ENCODE results near the gene FAM168A. TPM values are rescaled to one million over a fixed set of nuclear protein-coding genes. Genes with fewer than 3 reads are reported as not detected.

Gene FAM168A
- total RNA-seq, 1 experiment from 2014 or later = 21.1 TPM

GRCh38 chr11:73366953-73367352 lies 231.0 kb downstream of the FAM168A start:
- Mint-ChIP-seq H3K9me3 (no peaks in the 10 kb centered on the region), H3K4me3 (no peak overlapping the region)

More at GRCh38 chr11:73366953-73367352, 231.0 kb downstream of the FAM168A start:
- Histone ChIP-seq H3K27me3 (ENCODE audit: insufficient read depth, low read length) (no peaks in the 10 kb centered on the region), H2AK5ac (ENCODE audit: insufficient read length, low read length) (no peak overlapping the region), H4K20me1 (ENCODE audit: control insufficient read depth, insufficient read depth, insufficient read length) (no peaks in the 10 kb centered on the region), H3K27ac (ENCODE audit: insufficient read length, low read depth, low read length) (no peak overlapping the region), H3K23ac (ENCODE audit: insufficient read length, low read depth, low read length) (no peak overlapping the region), H3K4ac (ENCODE audit: low read depth, low read length) (no peak overlapping the region), H4K8ac (replicated peaks; ENCODE audit: insufficient read length, low read depth, low read length) (no peak overlapping the region), H2BK5ac (ENCODE audit: insufficient read length, low read length) (no peak overlapping the region), H2BK120ac (ENCODE audit: low read depth, low read length, poor library complexity, severe bottlenecking) (no peak overlapping the region), H3K4me2 (ENCODE audit: insufficient read depth, insufficient read length, low read length) (no peak overlapping the region), H2BK20ac (ENCODE audit: low read depth, low read length, poor library complexity, severe bottlenecking) (no peak overlapping the region), H3K56ac (ENCODE audit: insufficient read length, low read depth, low read length) (no peak overlapping the region), H2BK12ac (ENCODE audit: insufficient read length, low read depth, low read length) (no peak overlapping the region), H3K9ac (ENCODE audit: extremely low read depth, insufficient read length, low read length) (no peak overlapping the region), H3K79me2 (ENCODE audit: insufficient read depth, low read length) (no peaks in the 10 kb centered on the region), H3K18ac (ENCODE audit: insufficient read length, low read depth, low read length) (no peak overlapping the region), H2AFZ (ENCODE audit: low read length) (no peak overlapping the region), H3K14ac (ENCODE audit: insufficient read depth, low read length) (no peak overlapping the region), H4K5ac (ENCODE audit: insufficient read length, low read depth, low read length) (no peak overlapping the region), H3T11ph (ENCODE audit: low read length) (no peak overlapping the region), H3K79me1 (ENCODE audit: insufficient read depth, low read depth, low read length, poor library complexity, severe bottlenecking) (no peaks in the 10 kb centered on the region), H3K9me3 (ENCODE audit: control insufficient read depth, low read depth, low read length) (no peaks in the 10 kb centered on the region), H3K23me2 (ENCODE audit: insufficient read length, low read depth, low read length, poor library complexity, severe bottlenecking) (peaks cover 1% of the 10 kb centered on the region), H2BK15ac (ENCODE audit: low read depth, low read length) (no peak overlapping the region), H3K4me1 (ENCODE audit: insufficient read depth, low read length) (no peaks in the 10 kb centered on the region), H4K91ac (ENCODE audit: insufficient read length, low read depth, low read length) (no peak overlapping the region)
- WGBS (ENCODE audit: extremely low coverage, insufficient read length, low lambda C conversion rate) = no CpG with 5 or more reads among the region's 6 CpGs
- TF ChIP-seq, protein P1, sequence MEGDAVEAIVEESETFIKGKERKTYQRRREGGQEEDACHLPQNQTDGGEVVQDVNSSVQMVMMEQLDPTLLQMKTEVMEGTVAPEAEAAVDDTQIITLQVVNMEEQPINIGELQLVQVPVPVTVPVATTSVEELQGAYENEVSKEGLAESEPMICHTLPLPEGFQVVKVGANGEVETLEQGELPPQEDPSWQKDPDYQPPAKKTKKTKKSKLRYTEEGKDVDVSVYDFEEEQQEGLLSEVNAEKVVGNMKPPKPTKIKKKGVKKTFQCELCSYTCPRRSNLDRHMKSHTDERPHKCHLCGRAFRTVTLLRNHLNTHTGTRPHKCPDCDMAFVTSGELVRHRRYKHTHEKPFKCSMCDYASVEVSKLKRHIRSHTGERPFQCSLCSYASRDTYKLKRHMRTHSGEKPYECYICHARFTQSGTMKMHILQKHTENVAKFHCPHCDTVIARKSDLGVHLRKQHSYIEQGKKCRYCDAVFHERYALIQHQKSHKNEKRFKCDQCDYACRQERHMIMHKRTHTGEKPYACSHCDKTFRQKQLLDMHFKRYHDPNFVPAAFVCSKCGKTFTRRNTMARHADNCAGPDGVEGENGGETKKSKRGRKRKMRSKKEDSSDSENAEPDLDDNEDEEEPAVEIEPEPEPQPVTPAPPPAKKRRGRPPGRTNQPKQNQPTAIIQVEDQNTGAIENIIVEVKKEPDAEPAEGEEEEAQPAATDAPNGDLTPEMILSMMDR (conservative IDR thresholded peaks at IDR 0.05) = no peak
- Mint-ChIP-seq H3K27ac (no peak overlapping the region), H3K27me3 (ENCODE audit: low read depth) (peaks cover 10% of the 10 kb centered on the region), H3K4me1 (peaks cover 3% of the 10 kb centered on the region in 2 experiments; a peak in 3 of 4 replicates), H3K36me3 (ENCODE audit: insufficient read depth in 1 of 3, low read depth in 3 of 3) (peaks cover 4 to 12% (median 4%) of the 10 kb centered on the region in 3 experiments; a peak in 4 of 7 replicates)
- no peak for DNase-seq
